ENCODE data around the gene FBXO42.
A peak's percentile ranks its signal among the peaks of the same experiment; 100 is the strongest.
"Not testable (repeated sequence)": the region's sequence is repeated elsewhere in the genome, so short reads cannot be mapped to it uniquely, and the experiment has no call there.

Gene FBXO42

GRCh38 chr1:16371725-16372124 lies 19.4 kb upstream of the FBXO42 start:
- no peak for DNase-seq

GRCh38 chr1:16369821-16370220 lies 17.5 kb upstream of the FBXO42 start:
- no peak for DNase-seq

DNA sequence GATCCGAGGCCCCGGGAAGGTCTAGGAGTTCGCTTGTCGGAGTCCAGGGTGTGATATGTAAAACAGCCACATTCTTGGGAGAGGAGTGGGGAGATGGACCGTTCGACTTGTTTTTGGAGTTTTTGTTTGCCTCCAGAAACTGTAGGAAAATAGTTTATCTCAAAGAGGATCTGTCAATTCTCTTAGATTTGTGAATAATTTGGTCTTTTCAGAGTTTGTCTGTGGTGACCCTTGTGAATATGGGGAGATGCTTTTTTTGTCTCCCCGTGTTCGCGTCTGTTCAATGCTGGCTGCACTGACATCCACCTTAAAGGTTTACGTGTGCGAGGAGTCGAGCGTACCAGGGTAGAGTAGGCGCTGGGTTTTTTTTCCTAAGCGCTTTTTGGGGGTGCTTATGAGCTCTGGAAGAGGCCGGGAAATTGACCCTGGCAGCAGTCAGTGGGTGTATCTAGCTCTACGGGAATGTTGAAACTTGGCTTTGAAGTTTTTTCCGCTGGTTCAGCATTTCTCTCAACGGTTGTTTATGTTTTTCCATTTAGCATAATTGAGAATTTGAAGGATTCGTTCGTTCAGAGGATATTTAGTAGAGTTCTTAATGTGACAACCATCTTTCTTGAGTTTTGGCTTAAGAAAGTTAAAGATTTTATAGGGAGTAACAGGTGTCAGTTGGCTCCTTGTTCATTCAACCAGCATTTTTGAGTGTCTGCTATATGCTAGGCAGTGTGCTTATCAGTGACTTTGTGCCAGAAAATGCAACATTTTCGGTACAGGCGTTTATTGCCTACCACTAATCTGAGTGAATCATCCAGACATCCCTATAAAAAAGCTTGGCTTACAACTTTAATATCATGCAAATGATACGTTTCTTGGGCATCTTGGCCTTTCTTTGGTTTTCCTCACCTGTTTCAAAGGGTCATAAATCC lies 15.9 kb upstream of the FBXO42 start:
- DNase-seq, result no peak

DNA sequence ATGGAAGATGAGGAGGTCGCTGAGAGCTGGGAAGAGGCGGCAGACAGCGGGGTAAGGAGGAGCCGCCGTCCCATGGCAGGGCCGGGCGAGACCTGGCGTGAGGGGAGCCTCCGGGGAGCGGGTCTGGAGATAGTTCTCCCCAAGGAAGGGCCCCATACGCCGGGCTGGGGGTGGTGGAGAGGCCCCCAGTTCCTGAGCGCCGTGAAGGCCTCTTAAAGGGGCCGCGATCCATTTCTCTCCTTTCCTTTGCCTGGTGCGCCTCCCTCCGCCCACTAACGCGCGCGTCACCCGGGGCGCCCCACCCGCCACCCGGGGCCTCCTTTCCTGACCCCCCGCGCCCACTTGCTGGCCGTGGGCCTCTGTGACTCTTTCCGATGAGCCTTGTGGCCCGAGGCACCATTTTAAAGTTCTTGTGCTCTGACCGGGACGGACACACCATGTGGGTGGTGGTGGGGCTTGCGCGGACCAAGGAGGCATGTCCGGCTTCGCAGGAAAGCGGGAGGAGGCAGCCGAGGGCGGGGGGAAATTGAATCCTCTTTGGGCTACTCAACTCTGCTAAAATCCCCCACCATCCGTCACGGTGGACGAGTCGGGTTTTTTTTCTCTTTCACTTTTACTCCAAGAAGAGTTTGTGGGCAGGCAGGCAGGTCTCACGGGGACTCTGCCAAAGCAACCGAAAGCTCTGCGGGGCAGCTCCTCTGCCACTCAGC lies 15.1 kb upstream of the FBXO42 start:
- peak; percentile 80 to 88 for DNase-seq

- DNase-seq, result peak; percentile 99 to 100
Measured at GRCh38 chr1:16366722-16367257, 14.5 kb upstream of the FBXO42 start, which contains the start of gene SZRD1. Gene SZRD1, plus strand, starts transcription at chr1:16367242. Its CDS starts 16 bp downstream, at chr1:16367258.

GRCh38 chr1:16365146-16365498 lies 12.8 kb upstream of the FBXO42 start:
- DNase-seq, result not testable (repeated sequence)

DNA sequence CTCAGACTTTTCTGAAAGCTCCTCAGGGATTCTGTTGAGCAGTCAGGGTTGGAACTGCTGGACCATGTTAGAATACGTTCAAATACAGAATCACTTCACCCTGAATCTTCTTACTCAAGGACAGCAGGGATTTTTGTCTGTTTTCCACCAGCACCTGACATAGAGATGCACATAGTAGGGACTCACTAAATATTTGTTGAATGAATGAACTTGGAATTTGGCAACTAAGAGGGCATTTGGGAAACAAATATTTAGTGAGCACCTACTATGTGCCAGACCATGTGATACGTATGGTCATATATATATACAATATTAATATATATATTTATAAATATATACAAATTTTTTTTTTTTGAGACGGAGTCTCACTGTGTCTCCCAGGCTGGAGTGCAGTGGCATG lies 4.6 kb upstream of the FBXO42 start:
- no peak for DNase-seq

GRCh38 chr1:16354619-16355018 lies 2.3 kb upstream of the FBXO42 start:
- DNase-seq, result no peak

DNA sequence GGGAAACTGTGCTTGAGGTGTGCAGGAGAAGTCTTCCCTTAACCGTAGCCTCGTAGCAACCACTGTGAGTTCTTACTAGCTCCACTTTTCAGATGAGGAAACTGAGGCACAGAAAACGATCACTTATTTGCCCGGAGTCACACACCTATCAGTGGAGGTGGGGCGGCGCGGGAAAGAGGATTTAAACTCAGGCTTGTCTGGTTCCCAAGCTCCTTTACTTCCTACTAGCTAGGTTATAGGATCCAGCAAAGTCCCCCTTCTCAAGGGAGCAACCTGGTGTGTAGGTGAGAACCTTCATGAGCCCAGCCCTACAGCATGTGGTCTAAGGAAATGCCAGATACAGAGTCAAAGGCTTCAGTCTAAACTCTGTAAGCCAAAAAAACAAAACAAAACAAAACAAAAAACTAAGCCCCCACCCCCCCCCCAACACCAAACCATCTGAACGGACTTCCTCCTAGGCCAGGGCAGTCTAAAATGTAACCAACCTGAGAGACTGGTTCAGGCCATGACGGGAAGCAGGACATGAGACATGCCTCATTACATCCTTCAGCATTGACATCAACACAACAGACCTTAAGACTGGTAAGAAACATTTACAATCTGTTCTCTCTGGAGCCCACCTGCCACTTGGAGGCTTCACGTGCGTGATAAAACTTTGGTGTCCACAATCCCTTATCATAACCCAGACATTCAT lies 709 bp upstream of the FBXO42 start:
- DNase-seq, result no peak

DNA sequence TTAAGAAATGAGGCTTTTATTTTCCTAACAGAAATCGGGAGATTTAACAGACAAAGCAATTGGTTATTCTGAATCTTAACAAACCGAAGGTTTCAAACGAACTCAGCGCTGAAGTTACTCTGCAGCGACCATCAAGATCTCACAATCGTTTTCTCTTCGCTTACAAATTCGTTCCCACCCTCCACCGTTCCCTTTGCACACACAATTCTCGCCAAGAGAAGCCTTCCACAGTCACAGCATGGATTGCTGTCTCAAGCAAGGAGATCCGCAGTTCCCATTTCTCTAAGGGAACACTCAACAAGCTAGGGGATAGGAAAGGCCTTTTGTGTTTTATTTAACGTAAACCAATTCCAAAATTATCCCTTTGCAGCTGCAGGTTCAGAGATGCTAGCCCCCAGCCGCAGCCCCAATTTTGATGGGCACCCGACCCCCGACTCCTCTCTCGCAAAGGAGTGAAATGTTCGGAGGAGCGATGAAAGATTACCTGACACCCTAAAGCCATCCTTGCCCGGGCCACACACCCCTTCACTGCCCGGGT lies 755 bp downstream of the FBXO42 start:
- DNase-seq, result no peak

DNA sequence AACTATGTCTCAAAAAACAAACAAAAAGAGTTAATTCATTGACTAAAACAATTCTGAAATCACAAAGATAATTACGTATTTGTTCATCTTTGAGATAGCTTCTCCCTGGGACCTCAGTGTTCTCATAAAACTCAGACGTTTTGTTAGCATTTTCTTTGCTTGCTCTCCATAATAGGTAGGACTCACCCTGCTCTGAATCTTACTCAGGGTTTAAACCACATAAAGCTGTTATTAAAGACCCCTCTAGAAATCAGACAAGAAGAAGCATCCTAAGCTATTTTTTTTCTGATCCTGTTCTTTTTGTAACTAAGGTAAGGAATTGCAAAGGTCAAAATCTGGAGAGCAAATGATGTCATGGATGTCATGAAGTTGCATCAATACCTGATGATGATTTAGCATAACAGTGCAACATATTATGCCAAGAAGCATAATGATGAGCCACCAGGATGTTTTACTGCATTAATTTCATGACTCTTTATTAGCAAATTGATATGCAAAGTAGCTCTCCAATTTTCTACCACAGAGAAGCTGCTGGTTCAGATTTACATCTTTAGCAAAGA lies 2.4 kb downstream of the FBXO42 start:
- DNase-seq, result no peak

DNA sequence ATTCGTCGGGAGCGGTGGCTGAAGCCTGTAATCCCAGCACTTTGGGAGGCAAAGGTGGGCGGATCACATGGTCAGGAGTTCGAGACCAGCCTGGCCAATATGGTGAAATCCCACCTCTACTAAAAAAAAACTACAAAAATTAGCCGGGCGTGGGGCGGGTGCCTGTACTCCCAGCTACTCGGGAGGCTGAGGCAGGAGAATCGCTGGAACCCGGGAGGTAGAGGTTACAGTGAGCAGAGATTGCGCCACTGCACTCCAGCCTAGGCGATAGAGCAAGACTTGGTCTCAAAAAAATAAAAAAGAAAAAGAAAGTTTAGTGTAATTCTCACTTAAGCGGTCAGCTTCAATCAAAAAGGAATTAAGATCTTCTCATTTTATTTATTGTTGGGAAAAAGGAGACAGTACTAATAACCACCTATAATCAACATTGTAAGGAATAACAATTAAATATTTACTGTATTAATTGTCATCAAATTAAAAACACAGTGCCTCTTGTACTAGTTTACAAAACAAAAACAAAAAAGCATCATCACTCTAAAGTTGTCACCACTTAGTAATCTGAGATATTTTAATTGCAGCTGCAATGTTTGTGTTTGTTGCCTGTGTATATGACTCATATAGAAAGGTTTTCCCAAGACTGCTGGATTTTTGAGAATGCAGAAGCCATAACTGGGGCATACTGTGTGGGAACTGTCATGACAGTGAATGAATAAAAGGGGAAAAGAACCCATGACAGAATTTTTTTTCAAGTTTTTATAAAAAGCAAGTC lies 3.7 kb downstream of the FBXO42 start:
- no peak for DNase-seq

DNA sequence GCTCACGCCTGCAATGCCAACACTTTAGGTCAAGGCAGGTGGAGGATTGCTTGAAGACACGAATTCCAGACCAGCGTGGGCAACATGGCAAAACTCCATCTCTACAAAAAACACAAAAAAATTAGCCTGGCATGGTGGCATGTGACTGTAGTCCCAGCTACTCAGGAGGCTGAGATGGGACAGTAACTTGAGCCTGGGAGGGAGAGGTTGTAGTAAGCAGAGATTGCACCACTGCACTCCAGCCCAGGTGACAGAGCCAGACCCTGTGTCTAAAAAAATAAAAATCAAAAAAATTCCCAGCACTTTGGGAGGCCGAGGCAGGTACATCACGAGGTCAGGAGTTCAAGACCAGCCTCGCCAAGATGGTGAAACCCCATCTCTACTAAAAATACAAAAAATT lies 9.0 kb downstream of the FBXO42 start:
- not testable (repeated sequence) for DNase-seq

DNA sequence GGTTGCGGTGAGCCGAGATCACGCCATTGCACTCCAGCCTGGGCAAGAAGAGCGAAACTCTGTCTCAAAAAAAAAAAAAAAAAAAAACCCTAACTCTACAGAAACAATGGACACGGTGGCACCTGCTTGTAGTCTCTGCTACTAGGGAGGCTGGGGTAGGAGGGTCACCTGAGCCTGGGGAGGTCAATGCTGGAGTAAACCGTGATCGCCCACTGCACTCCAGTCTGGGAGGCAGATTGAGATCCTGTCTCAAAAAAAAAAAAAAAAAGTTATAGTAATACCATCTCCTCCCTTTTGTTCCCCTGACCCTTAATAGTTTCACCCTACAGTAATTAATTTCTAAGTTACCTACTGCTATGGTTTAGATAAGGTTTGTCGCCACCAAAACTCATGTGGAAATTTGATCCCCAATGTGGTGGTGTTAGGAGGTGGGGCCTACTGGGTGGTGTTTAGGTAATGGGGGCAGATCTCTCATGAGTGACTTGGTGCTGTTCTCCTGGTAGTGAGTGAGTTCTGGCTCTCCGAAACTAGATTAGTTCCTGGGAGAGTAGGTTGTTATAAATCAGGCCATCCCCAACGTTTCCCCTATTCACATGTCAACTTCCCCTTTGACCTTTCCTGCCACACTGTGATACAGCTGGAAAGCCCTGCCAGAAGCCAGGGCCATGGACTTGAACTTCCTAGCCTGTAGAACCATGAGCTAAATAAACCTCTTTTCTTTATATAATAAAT lies 9.8 kb downstream of the FBXO42 start:
- no peak for DNase-seq

DNA sequence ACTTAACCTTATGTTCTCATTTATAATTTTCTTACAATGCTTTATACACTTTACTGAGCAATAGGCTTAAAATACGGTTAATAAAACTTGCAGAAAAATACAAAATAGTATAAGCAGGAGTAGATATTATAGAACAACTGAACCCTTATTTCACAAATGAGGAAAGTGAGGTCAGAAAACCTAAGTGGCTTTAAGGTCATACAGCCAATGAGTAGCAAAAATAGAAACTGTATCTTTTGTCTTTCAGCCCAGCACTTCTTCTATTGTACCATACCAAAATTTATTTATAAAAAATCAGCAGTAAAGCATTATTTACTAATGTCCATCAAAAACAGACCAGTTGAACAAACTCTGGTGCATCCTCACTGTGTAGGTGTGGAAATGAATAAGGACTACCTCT lies 11.6 kb downstream of the FBXO42 start:
- no peak for DNase-seq

- DNase-seq, result no peak
Measured at GRCh38 chr1:16338961-16339360, 13.3 kb downstream of the FBXO42 start.

DNA sequence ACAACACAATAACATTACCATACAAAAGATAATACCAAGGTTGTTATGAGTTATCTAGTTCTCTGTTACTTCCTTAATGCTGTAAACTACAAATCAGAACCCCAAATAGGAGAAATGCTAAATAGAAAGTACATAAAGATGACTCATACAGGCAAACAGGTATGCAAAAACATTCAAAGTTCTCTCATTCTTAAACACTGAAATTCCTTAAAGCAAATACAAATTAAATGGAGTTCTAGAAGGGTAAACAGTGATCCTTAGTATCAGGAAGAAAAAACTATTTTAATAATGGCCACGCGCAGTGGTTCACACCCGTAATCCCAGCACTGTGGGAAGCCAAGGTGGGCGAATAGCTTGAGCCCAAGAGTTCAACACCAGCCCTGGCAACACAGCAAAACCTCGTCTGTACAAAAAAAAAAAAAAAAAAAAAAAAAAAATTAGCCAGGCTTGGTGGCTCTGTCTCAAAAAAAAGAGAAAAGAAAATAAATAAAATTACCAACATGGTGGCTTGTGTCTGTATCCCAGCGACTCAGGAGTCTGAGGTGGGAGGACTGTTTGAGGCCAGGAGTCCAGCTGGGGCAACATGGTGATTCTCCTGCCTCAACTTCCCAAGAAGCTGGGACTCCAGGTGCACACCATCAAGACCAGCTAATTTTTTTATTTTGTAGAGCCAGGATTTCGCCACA lies 17.5 kb downstream of the FBXO42 start:
- no peak for DNase-seq

- no peak for DNase-seq
Measured at GRCh38 chr1:16326833-16327404, 25.4 kb downstream of the FBXO42 start.

GRCh38 chr1:16324456-16324890 lies 27.8 kb downstream of the FBXO42 start:
- DNase-seq, result peak; percentile 57 to 73
